Chondrocyte (in vitro differentiated cells): ENCODE results near the gene ITPK1. TPM values are rescaled to one million over a fixed set of nuclear protein-coding genes. Genes with fewer than 3 reads are reported as not detected.

Source experiments
- DNase-seq: peaks from one replicate; pipeline ENCODE4 v3.0.0; 2021; ENCODE audit warnings: mixed read lengths, low spot score
- H3K27ac Mint-ChIP-seq: one replicate; pipeline ENCODE4 v1.8.0; 2021; ENCODE audit warnings: mild to moderate bottlenecking, moderate library complexity, mixed read lengths; ENCODE audit not compliant: unreplicated experiment
- H3K27me3 Mint-ChIP-seq: 2 replicates; pipeline ENCODE4 v1.8.0; 2021; ENCODE audit warnings: low read depth, mixed read lengths
- H3K36me3 Mint-ChIP-seq: 2 replicates; pipeline ENCODE4 v1.8.0; 2021; ENCODE audit warnings: low read depth, mixed read lengths
- H3K4me1 Mint-ChIP-seq: 2 replicates; pipeline ENCODE4 v1.8.0; 2021; ENCODE audit warnings: low read depth, mild to moderate bottlenecking, mixed read lengths
- H3K4me3 Mint-ChIP-seq: one replicate; pipeline ENCODE4 v1.8.0; 2021; ENCODE audit warnings: mild to moderate bottlenecking, moderate library complexity, mixed read lengths; ENCODE audit not compliant: unreplicated experiment
- H3K9me3 Mint-ChIP-seq: 2 replicates; pipeline ENCODE4 v1.8.0; 2021; ENCODE audit warnings: low read depth, mixed read lengths
- CTCF ChIP-seq: fragments of 200-600 bp; sonication (generic); IDR thresholded peaks from 2 replicates; pipeline ENCODE4 v1.5.0; 2021; ENCODE audit warnings: antibody characterized with exemption, mild to moderate bottlenecking, moderate library complexity
- total RNA-seq: library from RNA; stranded (reverse); gene quantifications from 3 replicates; pipeline ENCODE4 v1.2.1, GENCODE V29; 2021

Gene ITPK1
- total RNA-seq, 1 donor from 2014 or later = 27.7 TPM

- Mint-ChIP-seq H3K27me3 (no peaks in the 10 kb centered on the region), H3K4me1 (peaks cover 15% of the 10 kb centered on the region), H3K4me3 (no peak overlapping the region), H3K36me3 (no peaks in the 10 kb centered on the region), H3K27ac (no peak overlapping the region), H3K9me3 (no peaks in the 10 kb centered on the region)
- no peak for DNase-seq
- TF ChIP-seq CTCF = no peak
Measured at GRCh38 chr14:93084866-93085857, 30.6 kb downstream of the ITPK1 start.

DNA sequence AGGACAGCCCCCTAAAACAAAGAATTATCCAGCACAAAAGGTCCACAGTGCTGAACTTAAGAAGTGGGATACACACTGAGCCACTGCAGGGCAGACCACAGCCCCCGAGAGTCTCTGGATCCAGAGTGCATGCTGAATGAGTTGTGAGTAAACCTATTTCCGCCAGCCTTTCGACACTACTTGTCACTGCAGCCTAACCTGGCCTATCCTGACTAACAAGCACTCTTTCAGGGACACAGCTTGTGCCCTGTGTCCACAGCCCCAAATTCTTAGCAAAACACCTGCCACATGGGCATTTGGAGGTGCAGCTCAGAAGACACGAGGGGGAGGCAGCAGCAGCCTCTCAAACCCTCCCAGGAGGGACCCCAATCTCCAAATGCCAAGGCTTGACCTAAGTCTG is 31.3 kb downstream of the ITPK1 start:
- Mint-ChIP-seq H3K4me3 (no peak overlapping the region), H3K36me3 (no peaks in the 10 kb centered on the region), H3K27ac (no peak overlapping the region), H3K4me1 (peaks cover 9% of the 10 kb centered on the region), H3K9me3 (no peaks in the 10 kb centered on the region), H3K27me3 (no peaks in the 10 kb centered on the region)
- DNase-seq = no peak
- TF ChIP-seq CTCF = no peak

DNA sequence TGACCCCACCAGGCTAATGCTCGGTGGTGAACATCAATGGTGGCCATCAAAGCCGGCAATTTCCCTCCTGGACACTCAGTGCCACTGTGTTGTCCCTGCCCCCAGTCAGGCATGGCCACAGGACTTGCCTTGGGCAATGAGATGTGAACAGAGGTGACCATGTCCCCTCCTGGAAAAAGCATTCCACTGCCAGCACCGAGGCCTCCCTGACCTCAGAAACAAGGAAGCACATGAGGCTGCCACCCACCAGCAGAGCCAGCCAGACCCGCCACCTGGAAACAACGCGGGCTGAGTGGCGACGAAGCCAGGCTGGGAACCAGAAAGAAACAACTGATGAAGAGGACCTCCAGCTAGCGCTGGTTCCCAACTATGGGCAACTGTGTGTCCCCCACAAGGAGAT is 31.8 kb downstream of the ITPK1 start:
- H3K27ac Mint-ChIP-seq = no peak overlapping the region
- H3K27me3 Mint-ChIP-seq = no peaks in the 10 kb centered on the region
- no peak for DNase-seq
- TF ChIP-seq CTCF = no peak
- no peaks in the 10 kb centered on the region for H3K36me3 Mint-ChIP-seq
- H3K4me3 Mint-ChIP-seq = no peak overlapping the region
- no peaks in the 10 kb centered on the region for H3K9me3 Mint-ChIP-seq
- peaks cover 9% of the 10 kb centered on the region for H3K4me1 Mint-ChIP-seq

DNA sequence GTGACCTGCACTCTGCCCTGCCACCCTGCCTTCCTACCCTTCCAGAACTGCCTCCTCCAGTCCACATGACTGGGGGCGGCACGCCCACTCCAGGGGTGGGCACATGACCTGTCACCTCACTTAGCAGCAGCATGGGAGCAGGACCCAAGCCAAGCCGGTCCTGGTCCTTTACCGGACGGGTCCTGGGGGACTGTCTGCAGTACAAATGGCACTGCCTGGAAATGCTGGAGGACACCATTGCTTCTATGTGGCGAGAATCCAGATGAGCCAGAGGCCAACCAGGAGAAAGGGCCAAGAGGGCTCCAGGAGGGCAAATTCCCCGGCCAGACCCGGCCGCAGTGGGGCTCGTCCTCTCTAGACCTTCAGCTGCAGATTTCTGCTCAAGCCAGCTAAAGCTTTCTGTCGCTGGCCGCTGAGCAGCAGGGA is 33.1 kb downstream of the ITPK1 start:
- no peak overlapping the region for H3K4me3 Mint-ChIP-seq
- H3K27ac Mint-ChIP-seq = no peak overlapping the region

More for the DNA sequence above, 33.1 kb downstream of the ITPK1 start:
- TF ChIP-seq CTCF = no peak
- H3K36me3 Mint-ChIP-seq = no peaks in the 10 kb centered on the region
- peaks cover 12% of the 10 kb centered on the region for H3K4me1 Mint-ChIP-seq
- H3K9me3 Mint-ChIP-seq = no peaks in the 10 kb centered on the region
- no peaks in the 10 kb centered on the region for H3K27me3 Mint-ChIP-seq
- DNase-seq = no peak
